Fibroblast of skin of right biceps (primary cell): ENCODE measurements around the gene DACT1.

Source experiments
- DNase-seq: peaks from one replicate; pipeline ENCODE4 v3.0.0-alpha.2; 2013

Gene DACT1

GRCh38 chr14:58669556-58670200, 31.9 kb downstream of the DACT1 start:
- no peak for DNase-seq

- no peak for DNase-seq
Measured at GRCh38 chr14:58671024-58671423, 33.3 kb downstream of the DACT1 start.

GRCh38 chr14:58671436-58671835, 33.7 kb downstream of the DACT1 start:
- no peak for DNase-seq

- DNase-seq = no peak
Measured at GRCh38 chr14:58673722-58674121, 36.0 kb downstream of the DACT1 start.

- no peak for DNase-seq
Measured at GRCh38 chr14:58677001-58677400, 39.2 kb downstream of the DACT1 start.

- no peak for DNase-seq
Measured at GRCh38 chr14:58677517-58677916, 39.8 kb downstream of the DACT1 start.

GRCh38 chr14:58677996-58678395, 40.2 kb downstream of the DACT1 start:
- no peak for DNase-seq

GRCh38 chr14:58680698-58681097, 42.9 kb downstream of the DACT1 start:
- DNase-seq = no peak

GRCh38 chr14:58687232-58687795, 49.6 kb downstream of the DACT1 start:
- DNase-seq = no peak

GRCh38 chr14:58690801-58691516, 53.2 kb downstream of the DACT1 start:
- DNase-seq = no peak

GRCh38 chr14:58693048-58693447, 55.3 kb downstream of the DACT1 start:
- no peak for DNase-seq

- DNase-seq = no peak
Measured at GRCh38 chr14:58695514-58695913, 57.8 kb downstream of the DACT1 start.

- DNase-seq = no peak
Measured at GRCh38 chr14:58697266-58697929, 59.6 kb downstream of the DACT1 start.
